AG10803 (cell line): ENCODE data around the gene BACE2.

Source experiments
- DNase-seq: peaks from one replicate; pipeline ENCODE4 v3.0.0; 2010; ENCODE audit warnings: low read depth
- H3K4me3 ChIP-seq: 2 replicates; pipeline ENCODE4 v1.5.1; 2011; ENCODE audit warnings: mild to moderate bottlenecking, low read length, control low read depth
- TF ChIP-seq, protein P1 (sequence below): conservative IDR thresholded peaks from 2 replicates; pipeline ENCODE4 v1.5.1; 2011; ENCODE audit warnings: mild to moderate bottlenecking, low read length, control low read depth, inconsistent platforms

Gene BACE2

DNA sequence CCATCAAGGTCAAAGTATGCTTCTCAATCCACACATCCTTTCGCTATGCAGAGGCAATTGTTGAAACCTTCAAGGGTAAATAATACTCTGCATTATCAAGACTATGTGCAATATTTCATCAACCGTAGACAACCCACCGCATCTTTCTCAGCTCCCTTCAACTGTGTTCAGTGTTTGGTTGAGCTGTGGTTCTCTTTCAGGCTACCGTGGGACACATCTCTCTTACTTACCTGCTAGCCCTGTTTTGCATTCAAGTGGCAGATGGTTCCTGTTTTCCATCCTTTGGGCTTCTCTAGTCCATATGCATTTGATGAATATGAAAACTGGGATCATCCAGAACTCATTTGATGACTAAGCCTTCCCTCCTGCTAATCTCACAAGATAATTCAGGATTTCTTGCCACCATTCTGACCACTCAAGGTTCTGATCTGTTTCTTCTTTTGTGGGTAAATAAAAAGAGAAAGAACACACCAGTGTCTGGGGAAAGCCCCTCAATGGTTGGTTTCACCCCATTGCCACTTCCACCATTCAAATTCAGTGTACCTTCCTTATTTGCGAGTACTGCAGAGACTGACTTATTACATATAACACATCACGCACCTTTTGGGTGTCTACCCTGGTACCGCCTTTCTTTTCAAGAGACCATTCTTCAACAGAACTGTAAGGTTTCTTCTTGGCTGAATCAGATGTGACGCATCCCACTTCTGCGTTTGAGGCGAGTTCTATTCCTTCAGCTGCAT lies 61.7 kb downstream of the BACE2 start:
- TF ChIP-seq, protein P1, sequence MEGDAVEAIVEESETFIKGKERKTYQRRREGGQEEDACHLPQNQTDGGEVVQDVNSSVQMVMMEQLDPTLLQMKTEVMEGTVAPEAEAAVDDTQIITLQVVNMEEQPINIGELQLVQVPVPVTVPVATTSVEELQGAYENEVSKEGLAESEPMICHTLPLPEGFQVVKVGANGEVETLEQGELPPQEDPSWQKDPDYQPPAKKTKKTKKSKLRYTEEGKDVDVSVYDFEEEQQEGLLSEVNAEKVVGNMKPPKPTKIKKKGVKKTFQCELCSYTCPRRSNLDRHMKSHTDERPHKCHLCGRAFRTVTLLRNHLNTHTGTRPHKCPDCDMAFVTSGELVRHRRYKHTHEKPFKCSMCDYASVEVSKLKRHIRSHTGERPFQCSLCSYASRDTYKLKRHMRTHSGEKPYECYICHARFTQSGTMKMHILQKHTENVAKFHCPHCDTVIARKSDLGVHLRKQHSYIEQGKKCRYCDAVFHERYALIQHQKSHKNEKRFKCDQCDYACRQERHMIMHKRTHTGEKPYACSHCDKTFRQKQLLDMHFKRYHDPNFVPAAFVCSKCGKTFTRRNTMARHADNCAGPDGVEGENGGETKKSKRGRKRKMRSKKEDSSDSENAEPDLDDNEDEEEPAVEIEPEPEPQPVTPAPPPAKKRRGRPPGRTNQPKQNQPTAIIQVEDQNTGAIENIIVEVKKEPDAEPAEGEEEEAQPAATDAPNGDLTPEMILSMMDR, result no peak
- DNase-seq, result no peak
- H3K4me3 ChIP-seq, result no peak overlapping the region

DNA sequence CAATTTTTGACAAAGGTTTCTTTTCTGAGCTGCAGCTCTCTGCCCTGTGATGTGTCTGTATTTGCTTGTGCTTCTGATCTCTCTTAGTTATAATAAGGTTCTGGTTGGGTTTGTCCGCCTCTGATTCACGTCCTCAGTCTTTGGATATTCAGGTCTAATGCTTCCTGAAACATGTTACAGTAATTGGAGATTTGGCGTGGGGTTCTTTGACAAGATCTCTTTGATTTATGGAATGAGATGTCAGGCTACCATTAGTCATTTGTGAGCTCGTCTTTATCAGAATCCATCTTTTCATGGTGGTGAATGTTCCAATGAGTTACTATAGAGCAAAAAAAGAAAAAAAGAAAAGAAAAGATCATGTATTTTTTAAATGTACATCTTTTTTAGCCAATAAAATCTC lies 62.5 kb downstream of the BACE2 start:
- DNase-seq, result no peak
- TF ChIP-seq, protein P1, result no peak

GRCh38 chr21:41231060-41231459 lies 63.1 kb downstream of the BACE2 start:
- TF ChIP-seq, protein P1, result no peak
- H3K4me3 ChIP-seq, result no peak overlapping the region
- no peak for DNase-seq

More for the DNA sequence above, 62.5 kb downstream of the BACE2 start:
- H3K4me3 ChIP-seq, result no peak overlapping the region

GRCh38 chr21:41232013-41232412 lies 64.1 kb downstream of the BACE2 start:
- DNase-seq, result no peak
- no peak overlapping the region for H3K4me3 ChIP-seq
- TF ChIP-seq, protein P1, result no peak

GRCh38 chr21:41233916-41234315 lies 66.0 kb downstream of the BACE2 start:
- TF ChIP-seq, protein P1, result no peak
- no peak for DNase-seq
- H3K4me3 ChIP-seq, result no peak overlapping the region

DNA sequence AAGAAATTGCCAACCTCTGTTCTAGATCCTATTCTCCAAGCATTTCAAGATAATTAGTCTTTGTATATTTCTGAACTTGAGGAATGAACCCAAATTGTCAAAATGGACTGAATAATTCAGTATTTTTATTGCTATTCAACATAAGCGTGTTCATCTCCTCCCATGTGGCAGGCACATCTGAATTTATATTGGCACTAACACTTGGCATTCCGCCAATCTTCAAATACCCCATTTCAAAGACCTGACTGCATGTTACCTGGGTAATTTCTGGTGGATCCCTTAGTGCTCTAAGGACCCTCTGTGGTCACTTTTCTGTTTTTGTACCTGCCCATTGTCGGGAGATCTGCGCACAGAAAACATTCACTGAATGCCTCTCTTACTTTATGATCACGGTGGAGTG lies 66.6 kb downstream of the BACE2 start:
- H3K4me3 ChIP-seq, result no peak overlapping the region
- DNase-seq, result no peak
- TF ChIP-seq, protein P1, result no peak

DNA sequence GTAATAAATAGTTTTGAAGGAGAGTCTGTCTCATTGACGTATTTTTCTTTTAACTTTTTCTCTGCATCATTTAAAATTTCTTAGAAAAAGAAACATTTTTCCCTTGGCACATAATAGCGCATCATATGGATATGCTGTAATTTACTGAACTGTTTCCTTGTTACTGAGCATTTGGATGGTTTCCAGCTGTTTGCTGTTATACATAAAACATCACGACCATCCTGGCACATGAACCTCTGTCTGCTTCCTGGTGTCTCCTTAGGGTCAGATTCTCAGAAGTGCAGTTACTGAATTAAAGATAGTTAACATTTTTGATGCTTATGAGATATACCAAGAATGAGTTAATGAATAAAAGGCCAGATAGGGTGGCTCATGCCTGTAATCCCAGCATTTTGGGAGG lies 67.2 kb downstream of the BACE2 start:
- no peak overlapping the region for H3K4me3 ChIP-seq
- TF ChIP-seq, protein P1, result no peak
- no peak for DNase-seq
